Activated CD4-positive, alpha-beta T cell treated with anti-CD3 and anti-CD28 coated beads, Interleukin-2, Interleukin-6, amounts not matched to agents 100 ng/mL and 50 ng/mL, durations not matched to agents 16 hours and 8 hours (primary cell): ENCODE results near the gene AGMO.
"Not testable (repeated sequence)": the region's sequence is repeated elsewhere in the genome, so short reads cannot be mapped to it uniquely, and the experiment has no call there.

Source experiments
- DNase-seq: peaks from one replicate; pipeline ENCODE4 v3.0.0-alpha.2; 2020

Gene AGMO

DNA sequence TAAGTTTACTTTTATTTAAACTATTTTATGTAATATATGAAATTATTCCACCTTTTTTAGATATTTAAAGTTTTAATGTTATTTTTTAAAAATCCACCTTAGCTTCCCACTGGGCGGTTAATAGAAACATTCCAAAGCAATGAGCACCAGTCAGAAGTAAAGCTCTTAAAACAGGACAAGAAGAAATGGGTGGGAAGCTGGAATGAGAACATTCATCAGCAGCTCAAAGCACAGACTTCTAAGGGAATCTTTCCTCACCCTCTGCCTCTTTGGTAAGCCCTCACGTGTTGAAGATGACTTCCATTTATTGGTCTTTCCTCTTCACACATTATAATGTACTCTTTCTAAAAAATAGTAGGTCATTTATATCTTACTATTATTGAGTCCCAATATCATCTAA, 3.1 kb downstream of the AGMO start:
- DNase-seq, result no peak

DNA sequence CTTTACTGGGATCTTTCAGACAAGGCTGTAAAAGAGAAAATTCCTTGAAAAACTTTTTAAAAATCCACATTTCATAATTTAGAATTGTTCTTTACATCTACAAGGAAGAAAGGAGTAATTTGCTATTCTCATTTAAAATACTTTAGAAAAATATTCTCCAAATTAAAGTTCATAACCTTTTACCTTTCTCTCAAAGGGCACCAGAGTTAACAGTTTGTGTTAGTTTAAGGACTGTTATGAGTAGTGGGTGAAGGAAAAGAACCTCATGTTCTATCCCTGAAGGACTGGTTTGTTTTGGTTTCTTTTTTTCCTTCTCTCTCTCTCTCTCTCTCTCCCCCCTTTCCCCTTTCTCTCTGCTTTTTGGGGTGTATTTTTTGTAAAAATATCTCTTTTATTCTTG, 4.1 kb downstream of the AGMO start:
- DNase-seq, result no peak

DNA sequence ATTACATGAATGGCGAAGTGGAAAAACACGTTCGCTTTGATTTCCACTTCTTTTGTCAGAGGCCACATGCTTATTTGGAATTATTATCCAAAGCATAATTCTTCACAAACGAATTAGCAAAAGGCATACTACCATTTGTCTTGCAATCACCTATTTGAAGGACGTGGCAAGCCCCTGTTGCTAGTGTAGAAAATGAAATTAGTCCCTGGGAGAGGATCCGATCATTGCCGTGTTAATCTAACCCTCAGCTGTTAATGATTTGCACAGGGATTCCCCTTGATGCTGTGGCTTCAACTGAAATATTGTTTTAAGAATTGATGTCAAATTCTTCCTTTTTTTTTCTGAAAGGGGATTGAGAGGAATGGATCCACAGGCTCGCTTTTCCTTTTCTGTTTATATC, 4.6 kb downstream of the AGMO start:
- no peak for DNase-seq

DNA sequence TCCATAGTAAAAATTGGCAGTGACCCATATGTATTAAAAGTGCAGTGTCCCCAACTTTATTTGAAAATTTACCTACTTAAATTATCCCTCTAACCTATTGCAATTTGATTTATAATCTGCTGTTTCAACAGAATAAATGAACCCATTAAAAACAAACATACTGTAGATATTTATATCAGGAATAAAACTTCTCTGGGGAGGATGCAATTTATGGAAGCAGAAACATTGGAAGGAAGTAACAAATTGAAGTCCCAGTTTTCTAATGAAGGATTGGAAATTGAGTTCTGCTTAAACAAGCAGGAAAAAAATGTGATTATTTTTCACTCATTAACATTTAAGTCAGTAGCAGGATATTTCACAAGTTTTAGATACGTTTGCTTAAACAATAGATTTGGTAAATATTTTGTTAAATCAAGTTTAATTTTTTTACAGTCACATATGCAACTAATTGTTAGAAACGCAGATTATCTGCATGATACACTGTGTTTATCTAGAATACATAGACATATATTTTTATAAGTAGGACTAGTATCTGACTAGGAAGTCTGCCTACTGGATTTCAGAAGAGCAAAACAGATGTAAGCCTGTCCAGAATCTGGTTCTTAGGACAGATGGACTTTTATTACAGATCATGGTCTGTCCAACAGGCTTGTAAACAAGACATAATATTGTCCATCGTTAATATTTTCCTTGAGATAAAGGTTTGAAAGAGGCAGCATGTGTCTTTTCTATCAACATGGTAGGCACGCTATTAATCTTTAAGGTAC, 5.3 kb downstream of the AGMO start:
- no peak for DNase-seq

DNA sequence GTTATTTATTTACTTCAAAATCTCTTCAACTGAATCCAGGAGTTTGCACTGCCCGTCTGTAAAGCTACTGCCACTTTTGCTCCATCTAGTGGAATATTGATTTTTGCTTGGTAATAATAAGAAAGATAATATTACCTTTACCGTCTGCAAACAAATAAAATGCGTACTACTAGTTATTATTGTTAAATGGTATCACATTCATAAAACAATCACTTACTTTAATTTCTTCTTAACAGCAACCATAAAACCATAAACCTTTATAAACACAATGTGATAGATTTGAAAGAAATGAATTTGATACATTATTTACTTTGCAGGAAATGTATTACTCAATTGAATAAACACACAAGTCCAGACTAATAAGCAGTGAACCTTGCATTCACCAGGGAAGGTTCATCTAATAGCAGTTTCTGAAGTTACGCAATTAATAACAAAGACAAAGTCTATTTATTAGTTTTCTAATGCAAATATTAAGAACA, 6.4 kb downstream of the AGMO start:
- DNase-seq, result no peak

DNA sequence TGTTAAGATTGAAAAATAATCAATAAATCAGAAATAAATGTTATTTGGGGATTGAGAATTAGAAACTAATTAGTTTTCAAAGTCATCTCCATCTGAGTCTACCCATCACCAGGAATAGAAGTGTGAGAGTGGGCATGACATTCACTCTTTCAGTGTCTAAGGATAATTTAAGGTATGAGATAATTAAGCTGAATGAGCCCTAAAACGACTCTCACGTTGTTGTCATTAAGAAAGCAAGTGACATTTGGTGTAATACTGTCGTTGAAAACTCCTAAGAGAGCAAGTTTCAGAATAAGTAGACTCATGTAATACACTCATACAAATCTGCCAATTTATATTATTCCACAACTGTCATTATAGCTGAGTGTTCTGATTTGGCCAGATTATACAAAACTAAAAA, 7.1 kb downstream of the AGMO start:
- DNase-seq, result no peak

DNA sequence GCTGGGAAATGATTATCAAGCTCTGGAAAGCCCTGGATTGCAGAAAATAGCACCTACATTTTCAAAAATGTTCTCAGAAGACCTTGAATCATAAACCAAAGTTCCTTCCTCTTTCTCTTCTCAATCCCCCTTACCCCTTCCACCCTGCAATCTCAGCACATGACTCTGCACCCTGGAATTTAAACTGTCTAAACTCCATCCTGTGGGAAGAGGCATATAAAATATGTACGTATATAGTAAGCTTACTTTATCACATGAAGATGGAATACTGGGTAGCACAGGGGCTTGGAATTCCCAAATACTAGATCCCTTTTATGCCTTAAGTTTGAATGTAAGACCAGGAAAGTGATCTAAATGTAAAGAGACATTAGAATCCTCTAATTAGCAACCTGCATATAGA, 7.7 kb downstream of the AGMO start:
- DNase-seq, result no peak

DNA sequence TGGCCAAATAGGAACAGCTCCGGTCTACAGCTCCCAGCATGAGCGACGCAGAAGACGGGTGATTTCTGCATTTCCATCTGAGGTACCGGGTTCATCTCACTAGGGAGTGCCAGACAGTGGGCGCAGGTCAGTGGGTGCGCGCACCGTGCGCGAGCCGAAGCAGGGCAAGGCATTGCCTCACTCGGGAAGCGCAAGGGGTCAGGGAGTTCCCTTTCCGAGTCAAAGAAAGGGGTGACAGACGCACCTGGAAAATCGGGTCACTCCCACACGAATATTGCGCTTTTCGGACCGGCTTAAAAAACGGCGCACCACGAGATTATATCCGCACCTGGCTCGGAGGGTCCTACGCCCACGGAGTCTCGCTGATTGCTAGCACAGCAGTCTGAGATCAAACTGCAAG, 14.5 kb downstream of the AGMO start:
- not testable (repeated sequence) for DNase-seq

DNA sequence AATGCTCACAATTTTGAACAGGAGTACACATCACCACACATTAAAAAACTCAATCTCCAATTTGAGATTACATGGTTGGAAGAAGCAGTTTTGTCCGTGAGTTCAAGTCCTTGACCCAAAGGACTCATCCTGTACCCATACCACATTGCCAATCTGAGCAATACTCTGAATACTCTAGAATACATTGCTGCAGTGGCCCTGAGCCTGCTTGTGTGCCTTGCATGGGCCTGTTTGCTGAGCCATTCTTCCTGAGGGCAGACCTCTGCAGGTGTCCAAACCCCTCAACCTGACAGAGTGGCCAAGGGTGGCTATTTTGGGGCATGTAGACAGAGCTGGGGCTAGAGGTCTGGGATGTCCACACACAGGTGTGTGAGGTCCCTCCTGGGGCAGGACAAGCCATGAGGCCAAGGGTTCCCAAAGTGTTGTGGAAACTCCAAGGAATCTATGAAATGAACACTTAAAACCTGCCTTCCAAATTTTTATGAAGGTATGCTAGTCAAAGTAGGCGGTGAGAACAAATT, 15.5 kb downstream of the AGMO start:
- no peak for DNase-seq

DNA sequence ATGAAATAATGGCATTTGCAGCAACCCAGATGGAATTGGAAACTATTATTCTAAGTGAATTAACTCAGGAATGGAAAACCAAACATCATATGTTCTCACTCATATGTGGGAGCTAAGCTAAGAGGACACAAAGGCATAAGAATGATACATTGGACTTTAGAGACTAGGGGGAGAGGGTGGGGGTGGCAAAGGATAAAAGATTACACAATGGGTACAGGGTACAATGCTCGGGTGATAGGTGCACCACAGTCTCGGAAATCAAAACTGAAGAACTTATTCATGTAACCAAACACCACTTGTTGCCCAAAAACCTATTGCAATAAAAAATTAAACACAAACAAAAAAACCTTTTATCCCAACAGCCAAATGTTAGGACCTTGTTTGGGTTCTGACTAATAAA, 17.8 kb downstream of the AGMO start:
- no peak for DNase-seq

DNA sequence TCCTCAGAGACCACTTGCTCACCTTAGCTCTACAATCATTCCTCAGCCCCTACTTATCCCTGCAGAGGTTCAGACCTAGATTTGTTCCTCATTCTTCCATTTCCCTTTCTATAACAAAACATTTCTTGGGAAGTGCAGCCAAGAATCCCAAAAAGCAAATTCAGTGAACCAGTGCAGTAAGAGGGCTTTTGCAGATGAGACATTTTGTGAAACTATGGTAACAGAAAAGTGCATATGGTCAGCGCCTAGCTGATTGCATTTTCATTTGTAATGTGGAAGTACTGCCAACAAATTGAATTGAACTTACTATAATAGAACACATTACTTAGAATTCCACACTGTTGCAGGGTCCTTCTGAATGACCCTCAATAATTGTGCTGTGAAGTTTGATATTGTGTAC, 18.6 kb downstream of the AGMO start:
- DNase-seq, result no peak

DNA sequence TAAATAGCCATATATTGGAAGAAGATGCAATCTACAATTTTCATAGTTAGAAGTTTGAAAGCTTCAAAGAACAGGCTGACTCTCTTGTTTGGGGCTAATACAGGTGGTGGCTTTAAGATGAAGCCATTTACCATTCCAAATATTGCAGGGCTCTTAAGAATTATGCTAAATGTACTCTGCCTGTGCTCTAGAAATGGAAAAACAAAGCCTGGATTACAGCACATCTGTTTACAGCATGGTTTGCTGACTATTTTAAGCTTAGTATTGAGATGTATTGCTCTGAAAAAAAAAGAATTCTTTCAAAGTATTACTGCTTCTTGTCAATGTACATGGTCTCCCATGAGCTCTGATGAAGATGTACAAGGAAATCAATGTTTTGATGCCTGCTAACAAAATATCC, 34.2 kb downstream of the AGMO start:
- no peak for DNase-seq

DNA sequence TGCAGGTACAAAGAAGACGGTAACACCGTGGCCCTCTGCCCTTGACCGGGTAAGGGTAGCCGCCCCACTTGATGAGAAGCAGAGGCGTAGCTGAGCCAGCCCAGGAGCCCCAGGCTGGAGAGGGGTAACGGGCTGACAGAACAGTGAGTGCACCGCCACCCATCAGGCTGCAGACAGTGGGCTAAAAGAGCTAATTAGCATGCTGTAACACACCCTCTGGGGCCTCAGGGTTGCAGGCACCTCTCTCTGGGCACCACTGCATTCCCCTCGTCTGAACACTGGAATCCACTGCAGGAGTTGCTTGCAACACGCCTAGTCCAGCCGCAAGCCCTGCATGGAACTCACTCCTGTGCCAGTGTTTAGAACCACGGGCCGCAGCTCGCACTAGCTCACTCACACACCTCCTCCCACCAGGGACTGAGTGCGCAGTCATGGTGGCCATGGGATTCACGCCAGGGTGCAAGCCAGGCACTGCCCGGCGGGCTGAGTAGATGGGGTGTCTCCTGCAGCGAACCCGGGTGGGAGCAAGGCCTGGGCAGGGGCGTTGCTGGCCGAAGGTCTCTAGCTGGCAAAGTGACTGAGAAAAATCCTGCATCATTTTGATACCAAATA, 36.1 kb downstream of the AGMO start:
- no peak for DNase-seq

DNA sequence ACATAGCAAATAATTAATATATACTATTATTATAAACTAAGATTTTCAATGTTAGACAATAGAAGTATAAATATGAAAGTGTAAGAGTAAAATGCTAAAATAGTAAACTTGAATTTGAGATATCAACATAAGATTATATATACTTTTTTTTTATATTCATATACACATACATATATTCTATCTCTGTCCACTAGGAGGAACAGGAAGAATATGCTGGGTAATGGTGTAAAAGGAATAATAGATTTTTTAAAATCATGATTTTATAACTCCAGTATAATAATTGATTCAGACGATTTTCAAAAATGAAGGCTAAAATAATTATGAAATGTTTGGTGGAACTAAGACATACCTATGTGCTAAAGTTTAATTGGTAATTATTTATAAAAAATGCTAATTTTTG, 37.7 kb downstream of the AGMO start:
- no peak for DNase-seq

DNA sequence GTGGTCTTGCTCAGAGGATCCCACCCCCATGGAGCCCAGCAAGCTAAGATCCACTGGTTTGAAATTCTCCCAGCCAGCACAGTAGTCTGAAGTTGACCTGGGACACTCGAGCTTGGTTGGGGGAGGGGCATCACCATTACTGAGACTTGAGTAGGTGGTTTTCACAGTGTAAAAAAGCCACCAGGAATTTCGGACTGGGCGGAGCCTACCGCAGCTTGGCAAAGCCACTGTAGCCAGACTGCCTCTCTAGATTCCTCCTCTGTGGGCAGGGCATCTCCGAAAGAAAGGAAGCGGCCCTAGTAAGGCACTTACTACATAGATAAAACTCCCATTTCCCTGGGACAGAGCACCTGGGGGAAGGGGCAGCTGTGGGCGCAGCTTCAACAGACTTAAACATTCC, 44.0 kb downstream of the AGMO start:
- DNase-seq, result not testable (repeated sequence)

DNA sequence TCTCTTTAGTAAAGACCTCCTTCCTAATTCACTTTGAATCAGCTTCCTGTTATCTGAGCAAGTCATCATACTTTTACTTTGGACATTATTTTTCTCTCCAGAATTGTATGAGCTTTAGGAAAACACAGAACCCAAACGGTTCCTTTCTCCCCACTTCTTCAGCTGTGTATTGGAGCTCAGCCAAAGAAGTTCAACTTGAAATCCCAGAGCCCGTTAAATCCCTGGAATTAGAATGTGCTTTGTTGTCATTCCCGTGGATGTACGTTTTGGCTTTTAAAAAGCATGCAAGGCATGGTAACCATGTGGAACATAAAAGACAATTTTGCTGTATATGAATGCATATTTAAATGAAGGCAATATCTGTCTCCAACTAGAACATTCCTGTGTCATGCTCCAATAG, 46.6 kb downstream of the AGMO start:
- no peak for DNase-seq

DNA sequence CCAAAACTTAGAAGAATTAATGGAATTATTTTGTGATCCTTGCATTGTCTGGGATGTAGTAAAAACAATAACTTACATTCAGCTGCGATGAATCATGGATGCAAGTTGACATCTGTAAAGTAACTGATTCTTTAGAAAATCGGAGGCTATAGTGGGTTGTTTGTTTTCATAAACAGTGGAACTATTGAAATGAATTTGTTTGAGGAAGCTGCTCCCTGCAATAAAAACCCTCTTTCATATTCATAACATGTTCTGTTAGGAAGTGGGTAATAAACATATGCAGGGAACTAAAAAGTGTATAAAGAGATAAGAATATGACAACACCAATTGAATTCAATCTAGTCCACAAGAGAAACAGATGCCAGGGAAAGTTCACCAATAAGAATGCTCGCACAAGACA, 53.6 kb downstream of the AGMO start:
- DNase-seq, result no peak

DNA sequence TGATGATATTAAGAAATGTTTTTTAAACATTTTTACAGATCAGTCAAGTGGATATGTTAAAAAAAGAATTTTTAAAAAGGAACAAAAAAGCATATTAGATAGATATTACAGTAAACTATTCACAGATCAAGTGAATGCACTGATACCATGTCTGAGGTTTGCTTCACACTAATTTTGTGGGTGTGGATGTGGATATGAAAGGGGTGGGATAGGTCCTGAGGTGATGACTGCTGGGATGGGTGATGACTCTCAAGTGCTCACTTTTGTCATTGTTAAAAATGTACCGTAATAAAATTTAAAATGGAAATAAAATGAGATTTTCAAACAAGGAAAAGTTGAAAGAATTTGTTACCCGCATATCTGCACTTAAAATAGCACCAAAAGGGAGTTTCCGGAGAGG, 54.1 kb downstream of the AGMO start:
- DNase-seq, result no peak

DNA sequence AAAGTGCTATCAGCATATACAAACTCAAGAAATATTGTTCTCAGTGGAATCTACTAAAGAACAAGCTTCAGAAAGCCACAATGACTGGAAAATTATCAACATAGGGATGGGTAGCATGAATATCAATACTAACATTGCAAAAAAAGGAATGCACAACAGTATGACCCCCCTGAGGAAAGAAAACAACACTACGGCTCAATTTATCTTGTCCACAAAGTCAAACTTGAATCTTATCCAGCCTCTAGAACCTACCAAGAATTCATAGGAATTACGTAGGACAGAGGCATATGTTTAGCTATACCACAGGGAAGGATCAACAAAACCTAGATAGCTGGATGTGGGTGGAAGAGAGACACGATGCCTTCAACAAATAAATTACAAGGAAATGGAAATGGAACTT, 54.6 kb downstream of the AGMO start:
- no peak for DNase-seq

DNA sequence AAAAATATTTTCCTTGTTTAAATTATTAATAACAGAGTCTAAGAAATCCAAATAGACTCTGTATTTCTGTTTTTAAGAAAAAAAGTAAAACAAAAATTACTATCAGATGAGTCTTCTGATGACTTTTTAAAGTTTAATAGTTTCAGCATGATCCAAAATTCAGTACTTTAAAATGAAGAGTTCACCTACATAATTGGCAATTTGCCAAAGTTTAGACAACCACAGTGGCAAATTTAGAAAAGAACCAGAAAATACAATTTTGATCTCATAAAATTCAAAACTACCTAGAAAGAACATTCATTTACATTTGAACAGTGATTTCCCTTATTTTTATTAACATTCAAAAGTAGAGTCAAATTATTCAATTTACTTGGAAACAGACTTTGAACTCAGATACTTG, 56.1 kb downstream of the AGMO start:
- DNase-seq, result no peak

DNA sequence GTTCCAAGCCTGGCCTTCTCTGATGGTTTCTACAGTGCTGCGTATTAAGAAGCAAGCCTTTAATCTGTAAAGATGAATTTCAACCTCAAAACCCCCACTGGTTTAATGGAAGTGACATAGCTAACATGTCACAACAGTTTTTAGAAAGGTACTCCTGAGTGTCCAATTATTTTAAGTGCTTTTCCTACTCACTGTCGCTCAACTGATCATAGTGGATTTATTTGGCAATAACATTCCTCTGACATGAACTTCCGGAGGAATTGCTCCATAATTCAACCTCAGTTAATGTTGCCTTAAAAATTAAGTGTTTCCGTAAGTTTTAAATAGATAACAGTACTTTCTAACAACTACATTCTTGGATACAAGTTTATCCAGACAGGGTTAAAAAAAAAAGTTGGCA, 57.5 kb downstream of the AGMO start:
- DNase-seq, result no peak

DNA sequence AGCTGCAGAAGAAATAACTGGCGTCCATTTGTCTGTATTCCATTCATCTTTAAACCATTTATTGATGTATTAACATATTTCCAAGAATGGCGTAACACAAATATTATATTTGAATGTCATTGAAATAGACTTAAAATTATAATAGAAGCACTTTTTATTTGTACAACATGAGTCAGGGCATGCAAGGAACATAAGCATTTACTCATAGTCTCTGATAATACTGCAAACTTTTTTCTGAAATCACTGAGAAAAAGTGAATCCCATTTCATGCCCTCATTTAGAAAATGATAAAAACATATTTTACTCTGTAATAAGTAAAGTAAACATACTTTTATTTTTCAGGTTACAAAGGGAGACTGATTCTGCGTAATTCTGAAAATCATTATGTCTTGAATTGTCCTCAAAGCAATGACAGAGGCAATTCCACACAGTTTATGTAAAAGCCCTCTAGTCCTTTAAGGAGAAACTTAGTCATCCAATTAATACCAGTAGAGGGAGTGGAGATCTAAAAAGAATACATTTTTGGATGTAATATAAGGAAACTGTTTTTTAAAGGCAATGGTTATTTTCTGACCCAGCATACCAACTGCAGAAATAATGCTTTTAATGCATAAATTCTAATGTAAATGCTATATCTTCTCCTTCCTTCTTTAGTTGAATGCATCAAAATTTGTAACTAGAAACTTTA, 58.1 kb downstream of the AGMO start:
- DNase-seq, result no peak

DNA sequence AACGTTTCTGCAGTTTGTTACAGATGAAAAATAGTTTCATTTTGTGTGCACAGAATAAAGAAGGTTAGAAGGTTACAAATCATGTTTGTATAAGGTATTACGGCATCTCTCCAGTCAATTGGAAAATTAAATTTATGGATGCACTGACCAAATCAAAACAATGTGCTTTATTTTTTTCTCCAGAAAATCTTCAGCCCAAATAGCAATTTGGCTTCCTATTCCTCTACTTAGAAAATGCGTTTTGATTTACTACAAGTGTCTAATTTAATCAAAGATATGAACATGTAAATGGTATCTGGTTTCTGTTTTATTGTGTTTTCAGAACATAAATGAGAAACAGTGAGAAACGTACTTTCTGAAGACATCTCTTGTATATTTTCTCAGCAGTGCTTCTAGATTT, 63.4 kb downstream of the AGMO start:
- DNase-seq, result no peak

DNA sequence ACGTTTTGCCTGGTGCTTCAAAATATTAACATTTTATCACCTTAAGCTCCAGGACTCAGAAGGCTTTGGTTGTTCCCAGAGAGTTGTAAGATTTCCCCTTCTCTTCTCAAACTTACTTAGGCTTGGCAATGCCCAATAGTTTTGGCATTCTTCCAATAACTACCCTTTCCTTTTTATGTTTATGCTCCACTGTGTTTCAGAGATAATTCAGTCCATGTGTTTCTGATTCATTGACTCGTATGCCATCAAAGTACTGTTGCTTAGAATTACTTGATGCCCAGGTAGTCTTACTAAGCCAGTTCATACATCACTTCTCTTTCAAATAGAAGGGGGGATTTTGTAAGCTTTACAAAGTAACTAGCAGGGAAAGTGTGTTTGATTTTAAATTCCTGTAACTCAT, 66.6 kb downstream of the AGMO start:
- DNase-seq, result no peak
